Neural cell (in vitro differentiated cells): ENCODE results near the gene LATS2. TPM values are rescaled to one million over a fixed set of nuclear protein-coding genes. Genes with fewer than 3 reads are reported as not detected.
"Not testable (repeated sequence)": the region's sequence is repeated elsewhere in the genome, so short reads cannot be mapped to it uniquely, and the experiment has no call there.

Source experiments
- H2AFZ ChIP-seq: fragments of 200-600, 300-800 bp; sonication (generic), shearing (Covaris generic); 2 replicates; pipeline ENCODE4 v1.6.0; 2014; ENCODE audit warnings: low read depth, mild to moderate bottlenecking, antibody characterized with exemption, low read length, moderate library complexity
- H3F3A ChIP-seq: fragments of 200-600 bp; shearing (Covaris generic); 2 replicates; pipeline ENCODE4 v1.6.1; 2016; ENCODE audit warnings: mild to moderate bottlenecking, moderate library complexity, mixed read lengths, antibody characterized with exemption, low read length; ENCODE audit not compliant: insufficient read depth, poor library complexity, severe bottlenecking
- H3K27ac ChIP-seq: fragments of 200-600, 300-800 bp; sonication (generic), shearing (Covaris generic); 2 replicates; pipeline ENCODE4 v1.5.1; 2014; ENCODE audit warnings: mild to moderate bottlenecking, low read length, moderate library complexity
- H3K27me3 ChIP-seq: fragments of 300-800, 200-600 bp; sonication (generic), shearing (Covaris generic); 2 replicates; pipeline ENCODE4 v1.6.0; 2014; ENCODE audit warnings: mild to moderate bottlenecking, low read depth, low read length, moderate library complexity; ENCODE audit not compliant: insufficient read depth
- H3K36me3 ChIP-seq: fragments of 300-800, 200-600 bp; sonication (generic), shearing (Covaris generic); 2 replicates; pipeline ENCODE4 v1.5.1; 2014; ENCODE audit warnings: mild to moderate bottlenecking, antibody characterized with exemption, low read length, moderate library complexity; ENCODE audit not compliant: insufficient read depth
- H3K4me2 ChIP-seq: fragments of 300-800, 200-600 bp; sonication (generic), shearing (Covaris generic); 2 replicates; pipeline ENCODE4 v1.6.0; 2014; ENCODE audit warnings: mild to moderate bottlenecking, low read length
- H3K4me3 ChIP-seq: fragments of 300-800, 200-600 bp; sonication (generic), shearing (Covaris generic); 2 replicates; pipeline ENCODE4 v1.5.1; 2014; ENCODE audit warnings: mild to moderate bottlenecking, low read length, moderate library complexity
- H3K79me2 ChIP-seq: fragments of 200-600 bp; shearing (Covaris generic); replicated peaks from 2 replicates; pipeline ENCODE4 v1.6.0; 2014; ENCODE audit warnings: mild to moderate bottlenecking, low read length, moderate library complexity; ENCODE audit not compliant: insufficient read depth
- H3K9ac ChIP-seq: fragments of 300-800, 200-600 bp; sonication (generic), shearing (Covaris generic); 2 replicates; pipeline ENCODE4 v1.6.1; 2016; ENCODE audit warnings: mild to moderate bottlenecking, low read length, mixed read lengths
- H3K9me2 ChIP-seq: fragments of 200-600 bp; shearing (Covaris generic); 2 replicates; pipeline ENCODE4 v1.6.1; 2016; ENCODE audit warnings: mild to moderate bottlenecking, low read length, mixed read lengths; ENCODE audit not compliant: insufficient read depth
- H3K9me3 ChIP-seq: fragments of 200-600, 300-800 bp; sonication (generic), shearing (Covaris generic); 2 replicates; pipeline ENCODE4 v1.6.1; 2016; ENCODE audit warnings: mild to moderate bottlenecking, mixed run types, low read length, moderate library complexity, mixed read lengths
- H4K20me1 ChIP-seq: fragments of 200-600 bp; shearing (Covaris generic); 2 replicates; pipeline ENCODE4 v1.6.1; 2016; ENCODE audit warnings: mild to moderate bottlenecking, mixed run types; ENCODE audit not compliant: insufficient read depth
- CTCF ChIP-seq: fragments of 450-650 bp; IDR thresholded peaks from 2 replicates; pipeline ENCODE4 v1.5.1; 2014; ENCODE audit warnings: antibody characterized with exemption, mild to moderate bottlenecking, moderate library complexity; ENCODE audit not compliant: poor library complexity, severe bottlenecking
- EZH2 ChIP-seq: fragments of 200-600, 300-800 bp; shearing (Covaris generic), sonication (generic); IDR thresholded peaks from 2 replicates; pipeline ENCODE4 v1.6.1; 2014; ENCODE audit warnings: antibody characterized with exemption, low read length, borderline replicate concordance, mild to moderate bottlenecking; ENCODE audit not compliant: insufficient read depth, poor library complexity, severe bottlenecking
- POLR2AphosphoS5 ChIP-seq: IDR thresholded peaks from 2 replicates; pipeline ENCODE4 v1.6.1; 2012
- RAD21 ChIP-seq: fragments of 450-650 bp; conservative IDR thresholded peaks from 2 replicates; pipeline ENCODE4 v1.6.1; 2014; ENCODE audit warnings: antibody characterized with exemption, mild to moderate bottlenecking, moderate library complexity
- SMC3 ChIP-seq: fragments of 450-650 bp; conservative IDR thresholded peaks from 2 replicates; pipeline ENCODE4 v1.6.1; 2014; ENCODE audit warnings: antibody characterized with exemption, mild to moderate bottlenecking, moderate library complexity; ENCODE audit not compliant: poor library complexity
- TAF1 ChIP-seq: IDR thresholded peaks from 2 replicates; pipeline ENCODE4 v1.6.1; 2012; ENCODE audit warnings: low read depth
- polyA plus RNA-seq: library from polyadenylated mRNA; depleted of rRNA; stranded (reverse); fragments of >200 nt; gene quantifications from 2 replicates; pipeline ENCODE4 v1.2.3, GENCODE V29; 2014
- TF ChIP-seq, protein P1 (sequence below): IDR thresholded peaks from 2 replicates; pipeline ENCODE4 v1.6.1; 2012; ENCODE audit warnings: borderline replicate concordance

Gene LATS2
- polyA plus RNA-seq, 1 donor from 2014 or later: 2.6 TPM

DNA sequence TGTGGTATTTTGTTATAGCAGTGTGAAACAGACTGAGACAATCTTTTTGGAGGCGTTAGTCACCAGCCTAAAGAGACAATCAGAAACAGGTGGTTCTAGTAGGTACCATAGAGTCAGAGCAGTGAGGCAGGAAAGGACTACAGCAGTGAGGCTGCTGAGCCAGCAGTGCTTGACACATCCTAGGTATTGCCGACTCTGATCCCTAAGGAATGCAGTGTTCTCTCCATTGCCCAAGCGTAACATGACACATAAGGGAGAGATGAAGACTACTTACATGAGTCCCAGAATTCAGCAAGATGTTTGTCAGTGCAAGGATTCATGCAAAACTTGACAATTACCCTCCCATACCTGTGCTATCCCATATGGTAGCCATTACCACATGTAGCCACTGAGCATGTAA, 96.5 kb downstream of the LATS2 start:
- no peak overlapping the region for H3K27ac ChIP-seq
- H2AFZ ChIP-seq: no peak overlapping the region
- no peaks in the 10 kb centered on the region for H3K79me2 ChIP-seq
- no peak overlapping the region for H3K4me2 ChIP-seq
- H3K9me3 ChIP-seq: no peaks in the 10 kb centered on the region
- H3F3A ChIP-seq: no peaks in the 10 kb centered on the region
- H3K36me3 ChIP-seq: no peaks in the 10 kb centered on the region
- H3K27me3 ChIP-seq: no peaks in the 10 kb centered on the region
- no peak overlapping the region for H3K9ac ChIP-seq
- H3K4me3 ChIP-seq: no peak overlapping the region
- H3K9me2 ChIP-seq: no peaks in the 10 kb centered on the region
- no peaks in the 10 kb centered on the region for H4K20me1 ChIP-seq
- no peak for TF ChIP-seq EZH2
- TF ChIP-seq RAD21: no peak

DNA sequence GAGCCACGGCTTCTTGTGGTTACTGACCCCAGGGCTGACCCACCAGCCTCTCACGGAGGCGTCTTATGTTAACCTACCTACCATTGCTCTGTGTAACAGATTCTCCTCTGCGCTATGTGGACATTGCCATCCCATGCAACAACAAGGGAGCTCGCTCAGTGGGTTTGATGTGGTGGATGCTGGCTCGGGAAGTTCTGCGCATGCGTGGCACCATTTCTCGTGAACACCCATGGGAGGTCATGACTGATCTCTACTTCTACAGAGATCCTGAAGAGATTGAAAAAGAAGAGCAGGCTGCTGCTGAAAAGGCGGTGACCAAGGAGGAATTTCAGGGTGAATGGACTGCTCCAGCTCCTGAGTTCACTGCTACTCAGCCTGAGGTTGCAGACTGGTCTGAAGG, 99.7 kb downstream of the LATS2 start:
- not testable (repeated sequence) for H3K9me3 ChIP-seq, H3K36me3 ChIP-seq, H3K27ac ChIP-seq

GRCh38 chr13:20960663-20961309, 100.6 kb downstream of the LATS2 start:
- H3K4me3 ChIP-seq: no peak overlapping the region
- no peaks in the 10 kb centered on the region for H3F3A ChIP-seq
- no peaks in the 10 kb centered on the region for H3K79me2 ChIP-seq
- no peak overlapping the region for H3K27ac ChIP-seq
- H3K36me3 ChIP-seq: no peaks in the 10 kb centered on the region
- H4K20me1 ChIP-seq: no peaks in the 10 kb centered on the region
- TF ChIP-seq RAD21: no peak
- H3K9ac ChIP-seq: no peak overlapping the region
- H3K9me3 ChIP-seq: no peaks in the 10 kb centered on the region
- no peaks in the 10 kb centered on the region for H3K27me3 ChIP-seq
- H3K9me2 ChIP-seq: no peaks in the 10 kb centered on the region
- no peak overlapping the region for H2AFZ ChIP-seq
- H3K4me2 ChIP-seq: no peak overlapping the region

More for the DNA sequence above, 99.7 kb downstream of the LATS2 start:
- not testable (repeated sequence) for H3K4me3 ChIP-seq, H3K4me2 ChIP-seq, H2AFZ ChIP-seq, H3K9ac ChIP-seq, H3K27me3 ChIP-seq, H3K79me2 ChIP-seq, H3F3A ChIP-seq, H4K20me1 ChIP-seq, H3K9me2 ChIP-seq

GRCh38 chr13:20957049-20957620, 104.3 kb downstream of the LATS2 start:
- not testable (repeated sequence) for H3K9me2 ChIP-seq, H3F3A ChIP-seq, H3K4me3 ChIP-seq, H2AFZ ChIP-seq, H3K27me3 ChIP-seq, H3K36me3 ChIP-seq, H4K20me1 ChIP-seq, H3K9me3 ChIP-seq, H3K4me2 ChIP-seq, H3K27ac ChIP-seq, H3K9ac ChIP-seq, H3K79me2 ChIP-seq

- no peak overlapping the region for H3K27ac ChIP-seq
- no peaks in the 10 kb centered on the region for H3F3A ChIP-seq
- no peak overlapping the region for H2AFZ ChIP-seq
- H4K20me1 ChIP-seq: no peaks in the 10 kb centered on the region
- H3K36me3 ChIP-seq: no peaks in the 10 kb centered on the region
- H3K79me2 ChIP-seq: no peaks in the 10 kb centered on the region
- no peak overlapping the region for H3K4me3 ChIP-seq
- no peaks in the 10 kb centered on the region for H3K9me2 ChIP-seq
- H3K27me3 ChIP-seq: no peaks in the 10 kb centered on the region
- H3K9me3 ChIP-seq: no peaks in the 10 kb centered on the region
- no peak overlapping the region for H3K4me2 ChIP-seq
- H3K9ac ChIP-seq: no peak overlapping the region
- TF ChIP-seq, protein P1, sequence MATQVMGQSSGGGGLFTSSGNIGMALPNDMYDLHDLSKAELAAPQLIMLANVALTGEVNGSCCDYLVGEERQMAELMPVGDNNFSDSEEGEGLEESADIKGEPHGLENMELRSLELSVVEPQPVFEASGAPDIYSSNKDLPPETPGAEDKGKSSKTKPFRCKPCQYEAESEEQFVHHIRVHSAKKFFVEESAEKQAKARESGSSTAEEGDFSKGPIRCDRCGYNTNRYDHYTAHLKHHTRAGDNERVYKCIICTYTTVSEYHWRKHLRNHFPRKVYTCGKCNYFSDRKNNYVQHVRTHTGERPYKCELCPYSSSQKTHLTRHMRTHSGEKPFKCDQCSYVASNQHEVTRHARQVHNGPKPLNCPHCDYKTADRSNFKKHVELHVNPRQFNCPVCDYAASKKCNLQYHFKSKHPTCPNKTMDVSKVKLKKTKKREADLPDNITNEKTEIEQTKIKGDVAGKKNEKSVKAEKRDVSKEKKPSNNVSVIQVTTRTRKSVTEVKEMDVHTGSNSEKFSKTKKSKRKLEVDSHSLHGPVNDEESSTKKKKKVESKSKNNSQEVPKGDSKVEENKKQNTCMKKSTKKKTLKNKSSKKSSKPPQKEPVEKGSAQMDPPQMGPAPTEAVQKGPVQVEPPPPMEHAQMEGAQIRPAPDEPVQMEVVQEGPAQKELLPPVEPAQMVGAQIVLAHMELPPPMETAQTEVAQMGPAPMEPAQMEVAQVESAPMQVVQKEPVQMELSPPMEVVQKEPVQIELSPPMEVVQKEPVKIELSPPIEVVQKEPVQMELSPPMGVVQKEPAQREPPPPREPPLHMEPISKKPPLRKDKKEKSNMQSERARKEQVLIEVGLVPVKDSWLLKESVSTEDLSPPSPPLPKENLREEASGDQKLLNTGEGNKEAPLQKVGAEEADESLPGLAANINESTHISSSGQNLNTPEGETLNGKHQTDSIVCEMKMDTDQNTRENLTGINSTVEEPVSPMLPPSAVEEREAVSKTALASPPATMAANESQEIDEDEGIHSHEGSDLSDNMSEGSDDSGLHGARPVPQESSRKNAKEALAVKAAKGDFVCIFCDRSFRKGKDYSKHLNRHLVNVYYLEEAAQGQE: no peak
- TF ChIP-seq POLR2AphosphoS5 (no peak), CTCF (no peak), SMC3 (no peak), TAF1 (no peak)
These were observed 105.9 kb downstream of the LATS2 start for GRCh38 chr13:20955496-20955895.
